GM19468 (cell line): ENCODE results near the gene ZNF830.
"Not testable (repeated sequence)": the region's sequence is repeated elsewhere in the genome, so short reads cannot be mapped to it uniquely, and the experiment has no call there.

Source experiments
- ATAC-seq: cut with Tn5 transposase; IDR thresholded peaks from one replicate; pipeline ENCODE4 v1.9.1; 2021; ENCODE audit warnings: mild to moderate bottlenecking, moderate library complexity, moderate number of reproducible peaks; ENCODE audit not compliant: unreplicated experiment; ENCODE audit errors: extremely low read depth

The ZNF830 gene, protein sequence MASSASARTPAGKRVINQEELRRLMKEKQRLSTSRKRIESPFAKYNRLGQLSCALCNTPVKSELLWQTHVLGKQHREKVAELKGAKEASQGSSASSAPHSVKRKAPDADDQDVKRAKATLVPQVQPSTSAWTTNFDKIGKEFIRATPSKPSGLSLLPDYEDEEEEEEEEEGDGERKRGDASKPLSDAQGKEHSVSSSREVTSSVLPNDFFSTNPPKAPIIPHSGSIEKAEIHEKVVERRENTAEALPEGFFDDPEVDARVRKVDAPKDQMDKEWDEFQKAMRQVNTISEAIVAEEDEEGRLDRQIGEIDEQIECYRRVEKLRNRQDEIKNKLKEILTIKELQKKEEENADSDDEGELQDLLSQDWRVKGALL

DNA sequence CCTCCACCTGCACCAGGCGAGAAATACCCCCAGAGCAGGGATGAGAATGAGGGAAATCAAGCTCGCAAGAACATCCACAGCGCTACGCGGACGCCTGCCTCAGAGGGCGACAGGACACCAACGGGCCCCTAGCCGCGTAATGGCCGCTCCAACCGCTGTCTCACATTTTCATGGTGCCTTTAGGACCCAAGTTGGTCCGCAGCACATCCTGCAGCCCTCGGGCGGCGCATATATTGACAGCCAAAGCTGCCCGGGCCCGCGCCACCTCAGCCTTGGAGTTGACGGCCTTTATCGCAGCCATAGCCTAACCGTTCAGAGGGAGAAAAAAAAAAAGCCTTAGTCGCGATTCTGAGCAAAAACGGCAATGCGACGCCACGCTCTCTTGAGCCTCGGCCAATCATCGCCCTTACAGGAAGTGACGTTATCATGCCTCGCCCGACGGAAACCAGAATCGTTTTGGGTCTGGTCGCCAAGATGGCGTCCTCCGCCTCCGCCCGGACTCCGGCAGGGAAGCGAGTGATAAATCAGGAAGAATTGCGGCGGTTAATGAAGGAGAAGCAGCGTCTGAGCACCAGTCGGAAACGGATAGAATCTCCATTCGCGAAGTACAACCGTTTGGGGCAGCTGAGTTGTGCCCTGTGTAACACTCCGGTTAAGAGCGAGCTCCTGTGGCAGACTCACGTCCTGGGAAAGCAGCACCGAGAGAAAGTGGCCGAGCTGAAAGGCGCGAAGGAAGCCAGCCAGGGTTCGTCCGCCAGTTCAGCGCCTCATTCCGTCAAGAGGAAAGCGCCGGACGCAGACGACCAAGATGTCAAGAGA is at the start of gene ZNF830, which contains the start of gene CCT6B:
TSS of gene ZNF830 (plus strand) at position 448 of the 819 bp plus-strand sequence. CDS start at position 475, 27 bp downstream.
TSS of gene CCT6B (minus strand) at position 368 of the 819 bp plus-strand sequence. CDS start at position 301, 67 bp downstream.
- ATAC-seq, result peak; percentile 81

DNA sequence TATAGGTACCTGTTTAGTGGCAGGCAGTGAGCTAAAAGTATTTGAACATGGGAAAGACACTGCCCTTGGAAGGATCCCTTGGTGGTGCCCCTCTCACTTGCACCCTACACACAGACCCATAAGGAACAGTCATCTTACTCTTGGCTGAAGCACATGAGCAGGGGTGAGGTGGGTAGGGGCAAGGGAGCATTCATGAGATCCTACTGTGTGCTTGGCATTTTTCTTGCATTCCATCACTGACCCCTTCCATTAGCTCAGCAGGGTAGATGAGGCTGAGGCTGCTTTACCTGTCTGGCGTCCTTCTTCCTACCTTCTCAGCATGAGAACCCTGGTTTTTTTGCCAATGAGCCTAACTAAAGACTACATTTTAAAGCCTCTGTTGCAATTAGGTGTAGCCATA is 48.3 kb upstream of the ZNF830 start:
- no peak for ATAC-seq

DNA sequence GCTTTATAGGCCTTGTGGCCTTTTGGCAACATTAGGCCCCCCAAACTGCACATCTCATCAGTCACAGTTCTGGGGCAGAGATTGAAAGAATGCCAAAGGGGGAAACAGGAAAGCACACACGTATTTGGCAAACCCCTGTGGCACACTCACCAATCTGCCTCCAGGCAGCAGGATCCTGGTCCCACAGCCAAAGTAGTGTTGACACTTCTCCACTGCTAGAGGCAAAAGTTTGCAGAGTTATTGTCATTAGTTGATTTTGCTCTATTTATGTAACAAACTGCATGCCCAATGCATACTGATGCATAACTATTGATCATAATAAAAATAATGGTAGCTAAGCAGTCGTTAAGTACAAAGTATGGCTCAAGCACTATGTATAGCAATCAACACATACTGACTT is 45.2 kb upstream of the ZNF830 start:
- ATAC-seq, result no peak

DNA sequence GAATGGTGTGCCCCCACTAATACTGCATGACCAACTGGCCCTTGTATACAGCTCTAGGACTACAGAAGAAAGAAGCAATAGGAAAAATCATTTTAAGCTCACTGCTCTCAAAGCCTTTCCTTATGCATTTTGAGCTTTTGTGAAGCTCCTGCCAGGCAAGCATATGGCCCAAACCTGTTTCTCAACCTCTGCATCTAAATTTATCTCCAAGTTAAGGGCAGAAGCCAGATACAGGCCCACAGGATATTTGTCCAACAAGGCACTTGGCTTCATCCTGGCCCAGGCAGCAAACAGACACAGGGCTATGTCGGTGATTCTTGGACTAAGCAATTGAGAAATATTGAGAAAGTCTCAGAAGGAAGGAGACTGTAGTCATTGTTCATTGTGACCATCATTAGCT is 44.0 kb upstream of the ZNF830 start:
- ATAC-seq, result no peak

DNA sequence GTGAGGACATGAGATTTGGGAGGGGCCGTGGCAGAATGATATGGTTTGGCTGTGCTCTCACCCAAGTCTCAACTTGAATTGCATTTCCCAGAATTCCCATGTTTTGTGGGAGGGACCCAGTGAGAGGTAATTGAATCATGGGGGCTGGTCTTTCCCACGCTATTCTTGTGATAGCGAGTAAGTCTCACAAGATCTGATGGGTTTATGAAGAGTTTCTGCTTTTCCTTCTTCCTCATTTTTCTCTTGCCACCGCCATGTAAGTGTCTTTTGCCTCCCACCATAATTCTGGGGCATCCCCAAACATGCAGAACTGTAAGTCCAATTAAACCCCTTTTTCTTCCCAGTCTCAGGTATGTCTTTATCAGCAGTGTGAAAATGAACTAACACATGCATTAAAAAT is 40.7 kb upstream of the ZNF830 start:
- ATAC-seq, result no peak

DNA sequence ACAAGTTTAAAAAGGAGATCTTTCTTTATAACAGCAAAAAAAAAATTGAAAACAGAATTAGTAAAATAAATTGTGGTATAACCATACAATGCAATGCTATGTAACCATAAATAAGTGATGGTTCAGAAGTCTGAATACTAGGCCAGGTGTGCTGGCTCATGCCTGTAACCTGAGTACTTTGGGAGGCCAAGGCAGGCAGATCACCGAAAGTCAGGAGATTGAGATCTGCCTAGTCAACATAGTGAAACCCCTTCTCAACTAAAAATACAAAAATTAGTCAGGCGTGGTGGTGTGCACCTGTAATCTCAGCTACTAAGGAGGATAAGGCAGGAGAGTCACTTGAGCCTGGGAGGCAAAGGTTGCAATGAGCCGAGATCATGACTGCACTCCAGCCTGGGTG is 34.7 kb upstream of the ZNF830 start:
- no peak for ATAC-seq

DNA sequence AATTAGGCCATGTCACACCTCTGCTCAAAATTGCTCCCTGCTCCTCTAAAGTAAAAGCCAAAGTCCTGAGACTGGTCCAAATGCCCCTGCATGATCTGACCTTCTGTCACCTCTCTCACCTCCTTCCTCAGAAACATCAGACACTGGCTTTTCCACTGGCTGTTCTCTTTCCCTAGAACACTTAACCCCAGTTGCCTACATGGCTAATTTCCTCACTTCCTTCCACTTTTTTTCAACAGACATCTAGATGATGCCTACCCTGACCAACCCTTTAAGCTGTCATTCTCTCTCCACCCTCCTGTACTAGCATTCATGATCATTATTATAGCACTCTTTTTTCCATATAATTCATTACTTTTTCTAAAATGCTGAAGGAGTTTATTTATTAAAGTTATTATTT is 31.1 kb upstream of the ZNF830 start:
- ATAC-seq, result no peak

DNA sequence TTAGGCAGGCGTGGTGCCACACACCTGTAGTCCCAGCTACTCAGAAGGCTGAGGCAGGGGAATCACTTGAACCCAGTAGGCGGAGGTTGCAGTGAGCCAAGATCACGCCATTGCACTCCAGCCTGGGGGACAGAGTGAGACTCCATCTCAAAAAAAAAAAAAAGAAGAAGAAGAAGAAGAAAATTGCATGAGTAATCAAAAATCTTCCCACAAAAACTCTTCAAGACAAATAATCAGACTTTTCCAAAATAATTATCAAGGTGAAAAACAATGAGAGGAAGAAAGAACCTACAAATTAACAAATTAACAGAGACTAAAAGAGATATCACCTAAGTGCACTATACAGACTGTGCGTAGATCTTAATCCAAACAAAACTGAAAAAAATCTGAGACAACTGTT is 10.6 kb upstream of the ZNF830 start:
- ATAC-seq, result not testable (repeated sequence)

DNA sequence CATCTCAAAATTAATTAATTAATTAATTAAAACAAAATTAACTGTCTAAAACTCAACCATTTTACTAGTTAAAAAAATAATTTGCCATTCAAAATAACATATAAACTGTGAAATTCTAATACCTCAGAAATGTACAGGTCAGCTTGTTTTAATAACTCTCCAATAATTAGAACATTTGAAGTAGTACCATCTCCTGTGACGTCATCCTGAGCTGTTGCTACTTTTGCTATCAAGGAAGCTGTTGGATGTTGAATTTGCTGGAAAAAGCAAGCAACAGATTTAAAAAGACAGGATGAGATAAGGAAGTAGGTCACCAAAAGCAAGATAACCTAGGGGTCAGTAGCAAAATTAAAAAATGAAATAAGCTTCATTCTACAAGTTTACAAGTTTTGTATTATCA is 2.9 kb upstream of the ZNF830 start:
- no peak for ATAC-seq

DNA sequence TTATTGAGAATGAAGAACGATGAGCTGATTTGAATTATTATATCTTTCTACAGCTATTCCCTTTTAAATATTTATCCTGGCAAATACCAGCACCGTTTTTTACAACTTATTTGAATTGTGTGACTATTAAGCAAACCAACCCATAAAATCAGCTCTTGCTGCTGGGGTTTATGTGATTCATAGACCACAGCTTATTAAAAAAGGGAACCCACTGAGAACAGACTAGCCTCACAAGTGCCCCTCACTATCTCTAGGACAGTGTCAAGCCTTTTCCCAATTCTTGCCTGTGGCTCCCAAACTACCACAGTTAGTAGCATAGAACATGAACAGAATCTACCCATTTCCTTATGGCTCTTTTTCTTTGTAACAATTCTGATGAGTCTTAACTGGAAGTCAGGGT is 12.8 kb downstream of the ZNF830 start:
- ATAC-seq, result no peak

DNA sequence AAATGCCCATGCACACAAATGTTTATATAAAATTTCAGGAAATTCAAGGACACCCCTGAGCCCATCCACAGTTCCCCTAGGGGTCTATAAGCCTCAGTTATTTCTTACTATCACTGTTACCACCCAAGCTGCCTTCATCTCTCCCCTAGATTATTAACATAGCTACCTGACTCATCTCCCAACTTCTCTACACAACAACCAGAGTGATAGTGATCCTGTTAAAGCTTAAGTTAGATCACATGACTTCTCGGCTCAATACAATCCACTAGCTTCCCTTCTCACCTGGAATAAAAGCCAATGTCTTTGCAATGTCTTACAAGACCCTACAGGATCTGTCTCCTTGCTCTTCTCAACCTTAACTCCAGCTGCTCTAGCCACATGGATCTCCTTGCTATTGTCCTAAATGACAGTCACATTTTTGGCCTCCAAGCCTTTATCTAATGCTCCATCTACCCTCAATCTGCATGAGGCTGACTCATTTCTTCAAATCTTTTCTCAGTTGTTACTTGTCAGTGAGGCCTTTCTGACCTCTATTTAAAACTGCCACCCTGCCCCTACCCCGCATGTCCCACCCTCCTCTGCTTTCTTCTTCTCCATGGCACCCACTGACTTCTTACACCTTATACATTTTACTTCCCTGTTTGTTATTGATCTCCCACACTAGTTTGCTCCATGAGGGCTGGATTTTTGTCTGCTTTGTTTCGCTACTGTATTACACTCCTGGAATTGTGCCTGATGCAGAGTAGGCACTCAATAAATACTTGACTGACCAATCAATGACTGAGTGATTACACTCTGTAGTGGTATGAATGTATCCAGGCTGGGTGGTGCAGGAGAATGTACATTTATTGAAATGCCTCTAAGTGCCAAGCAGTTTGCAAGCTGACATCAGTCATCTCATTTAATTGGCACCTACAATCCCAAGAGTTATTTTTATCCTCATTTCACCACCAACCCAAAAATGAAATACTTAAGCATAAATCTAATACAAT is 13.8 kb downstream of the ZNF830 start:
- ATAC-seq, result no peak

DNA sequence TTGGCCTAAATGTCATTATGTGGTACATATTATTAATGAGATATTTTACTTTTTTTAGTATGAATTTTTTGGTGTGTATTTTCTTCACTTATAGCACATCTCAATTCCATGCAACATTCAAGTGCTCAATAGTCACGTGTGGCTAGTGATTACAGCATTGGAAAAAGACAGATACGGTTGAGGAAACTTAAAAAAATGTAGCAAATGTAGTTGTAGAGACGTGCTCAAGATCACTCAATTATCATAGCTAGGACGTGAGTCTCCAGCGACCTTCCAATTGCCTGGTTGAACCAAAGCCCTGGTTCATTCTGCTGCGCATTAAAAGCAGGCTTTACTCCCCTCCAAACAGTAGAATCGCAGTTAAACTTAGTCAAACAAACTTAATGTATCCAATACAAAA is 17.8 kb downstream of the ZNF830 start:
- ATAC-seq, result no peak

DNA sequence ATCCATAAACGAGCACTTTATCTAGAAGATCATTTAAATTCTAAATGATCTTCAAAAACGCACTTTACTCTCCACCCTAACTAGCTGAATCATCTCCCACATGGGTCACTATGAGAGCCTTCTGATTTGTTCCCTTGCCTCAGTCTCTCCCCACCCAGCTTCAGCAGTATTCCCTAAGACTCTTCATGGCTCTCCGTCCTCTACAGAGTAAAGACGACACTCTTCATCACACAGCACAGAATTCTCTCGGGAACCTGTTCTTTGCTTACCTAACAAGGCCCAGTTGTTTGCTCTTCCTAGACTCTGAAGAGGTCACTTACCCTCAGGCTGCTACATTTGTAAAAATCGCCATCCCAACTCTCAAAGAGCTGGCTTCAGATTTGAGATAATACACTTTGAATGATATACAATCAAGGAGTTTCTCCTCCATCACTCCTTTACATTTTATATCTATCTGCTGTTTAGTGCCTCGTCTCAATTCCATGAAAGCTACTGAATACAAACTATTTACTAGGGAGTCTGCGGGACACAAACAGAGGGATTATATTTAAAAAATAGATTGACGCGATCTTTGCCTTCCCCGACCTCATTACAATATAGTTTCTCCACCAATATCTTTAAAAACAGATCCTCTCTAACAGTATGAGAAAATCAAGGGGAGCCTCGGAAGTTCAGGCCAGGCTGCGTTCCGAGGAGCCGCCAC is 18.5 kb downstream of the ZNF830 start:
- no peak for ATAC-seq

DNA sequence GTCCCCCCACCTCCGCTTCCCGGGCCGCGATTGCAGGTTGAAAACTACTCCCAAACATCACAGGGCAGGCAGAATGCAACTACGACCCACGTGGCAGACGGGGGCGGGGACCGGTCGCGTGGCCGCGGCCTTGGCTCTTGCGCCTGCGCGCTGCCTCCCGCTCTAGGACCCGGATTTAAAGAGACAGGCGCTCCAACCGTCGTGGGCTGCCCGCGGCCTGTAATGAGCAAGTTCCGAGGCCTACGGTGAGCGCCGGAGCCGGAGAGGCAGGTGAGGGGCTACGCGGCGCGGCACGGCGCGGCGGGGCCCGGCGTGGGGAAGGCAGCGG is 19.0 kb downstream of the ZNF830 start, which contains the start of gene LIG3:
TSS of gene LIG3 (plus strand) at position 160 of the 328 bp plus-strand sequence. CDS start 2,494 bp downstream, outside the sequence.
- peak; percentile 55 for ATAC-seq

DNA sequence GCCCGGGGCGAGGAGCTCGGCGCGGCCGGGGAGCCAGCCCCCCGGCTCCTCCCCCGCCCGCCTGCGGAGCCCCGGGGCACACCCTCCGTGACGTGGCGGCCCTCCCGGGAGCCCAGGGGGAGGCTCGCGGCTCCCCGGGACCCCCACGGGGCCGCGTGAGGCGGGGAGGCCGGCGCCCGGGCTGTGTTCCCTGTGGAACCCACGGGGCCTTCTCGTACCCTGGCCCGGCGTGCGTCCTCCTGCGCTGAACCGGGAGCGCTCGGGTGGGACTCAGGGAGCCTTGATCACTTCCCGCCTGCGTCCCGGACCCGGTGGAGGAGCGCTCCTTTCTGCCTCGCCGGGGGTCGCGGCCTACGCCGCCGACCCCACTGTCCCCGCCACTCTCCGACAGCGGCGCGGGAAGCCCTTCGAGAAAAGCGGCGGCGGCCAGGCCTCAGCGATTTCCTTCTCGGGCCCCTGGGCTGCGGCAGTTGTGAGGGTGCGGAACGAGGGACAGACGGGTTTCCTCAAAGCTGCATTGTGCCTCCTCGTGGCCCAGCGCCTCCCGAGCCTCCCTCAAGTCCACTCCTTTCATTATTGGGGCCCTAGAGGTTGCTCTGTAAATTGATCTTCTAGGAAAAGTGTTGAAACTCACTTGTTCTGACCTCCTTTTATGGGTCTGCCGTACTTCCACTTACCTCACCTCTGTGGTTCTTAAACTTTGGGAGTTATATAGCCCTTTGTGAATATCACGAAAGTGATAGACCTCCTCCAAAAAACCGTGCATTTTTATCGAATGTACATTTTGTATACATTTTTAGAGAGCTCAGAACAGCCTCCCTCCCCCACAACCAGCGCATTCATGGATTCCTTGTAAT is 19.6 kb downstream of the ZNF830 start:
- ATAC-seq, result peak; percentile 47

DNA sequence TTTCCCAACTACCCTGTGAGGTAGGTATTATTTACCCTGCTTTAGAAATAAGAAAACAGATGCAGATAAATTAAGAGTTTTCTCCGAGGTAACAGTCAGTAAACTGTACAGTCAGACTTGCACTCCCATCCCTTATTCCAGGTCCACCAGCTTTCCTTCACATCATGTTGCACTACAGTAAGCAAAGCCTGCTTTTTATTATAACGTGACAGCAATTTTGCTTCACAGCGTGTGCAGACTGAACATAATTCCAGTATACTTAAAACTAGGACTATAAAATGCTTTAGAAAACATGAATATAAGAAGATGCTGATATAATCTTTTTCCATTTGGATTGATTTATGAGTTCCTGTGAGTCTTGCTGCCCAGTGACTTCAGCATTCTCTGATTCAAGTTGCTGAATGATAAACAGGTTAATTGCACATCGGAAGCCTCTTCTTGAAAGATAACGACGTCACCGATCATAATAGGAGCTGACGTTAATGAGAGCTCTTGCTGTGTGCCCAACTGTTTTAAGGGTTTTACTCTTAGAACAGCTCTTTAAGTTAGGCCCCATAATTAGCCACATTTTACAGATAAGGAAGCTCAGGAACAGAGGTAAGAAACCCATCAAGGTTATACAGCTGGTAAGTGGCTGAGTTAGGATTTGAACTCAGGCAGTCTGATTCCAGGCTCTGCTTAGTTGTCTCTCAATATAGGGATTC is 20.4 kb downstream of the ZNF830 start:
- no peak for ATAC-seq

DNA sequence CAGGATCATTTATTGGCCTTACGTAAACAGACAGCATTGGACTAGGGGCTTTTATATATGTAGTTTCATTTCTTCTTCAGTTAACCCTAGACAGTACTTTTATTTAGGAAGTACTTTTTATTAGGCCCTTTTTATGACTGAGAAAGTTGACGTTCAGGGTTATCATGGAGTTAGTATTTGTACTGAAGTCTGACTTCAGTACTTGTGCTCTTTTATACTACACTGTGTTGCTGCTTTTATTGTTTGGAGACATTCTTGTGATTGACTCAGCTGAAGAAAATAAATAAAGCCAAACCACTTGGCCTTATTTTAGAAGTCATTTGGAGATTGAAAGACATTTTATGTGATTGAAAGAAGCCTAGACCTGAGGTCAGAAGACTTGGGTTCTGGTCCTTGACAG is 25.9 kb downstream of the ZNF830 start:
- ATAC-seq, result no peak

DNA sequence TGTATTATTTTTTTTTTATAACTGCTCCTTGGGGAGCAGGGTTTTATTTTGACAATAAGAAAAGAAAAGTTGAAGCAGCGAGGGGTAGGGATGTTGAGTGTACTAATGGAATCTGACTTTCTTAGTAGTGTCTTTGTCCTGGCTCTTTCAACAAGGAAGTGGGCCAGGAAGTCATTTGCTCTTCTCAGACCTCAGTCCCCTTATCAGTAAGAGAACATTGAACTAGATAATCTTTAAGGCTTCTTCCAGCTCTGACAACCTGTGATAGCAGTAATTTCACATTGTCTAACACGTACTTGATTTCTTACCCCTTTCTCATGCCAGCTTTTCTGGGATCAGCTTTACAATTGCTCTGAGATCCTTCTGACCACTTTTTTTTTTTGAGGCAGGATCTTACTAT is 27.3 kb downstream of the ZNF830 start:
- no peak for ATAC-seq
